GM12891 (cell line): ENCODE data around the gene NHS.

Source experiments
- POLR2A ChIP-seq: IDR thresholded peaks from 2 replicates; pipeline ENCODE4 v1.6.1; 2011; ENCODE audit warnings: low read depth, low read length, control low read depth
- POLR2AphosphoS5 ChIP-seq: IDR thresholded peaks from 2 replicates; pipeline ENCODE4 v1.6.1; 2011; ENCODE audit warnings: low read depth, low read length, control low read depth
- SPI1 ChIP-seq: IDR thresholded peaks from 2 replicates; pipeline ENCODE4 v1.6.1; 2011; ENCODE audit warnings: low read depth, low read length, control low read depth
- TAF1 ChIP-seq: IDR thresholded peaks from 2 replicates; pipeline ENCODE4 v1.6.1; 2011; ENCODE audit warnings: low read depth, low read length, control low read depth

DNA sequence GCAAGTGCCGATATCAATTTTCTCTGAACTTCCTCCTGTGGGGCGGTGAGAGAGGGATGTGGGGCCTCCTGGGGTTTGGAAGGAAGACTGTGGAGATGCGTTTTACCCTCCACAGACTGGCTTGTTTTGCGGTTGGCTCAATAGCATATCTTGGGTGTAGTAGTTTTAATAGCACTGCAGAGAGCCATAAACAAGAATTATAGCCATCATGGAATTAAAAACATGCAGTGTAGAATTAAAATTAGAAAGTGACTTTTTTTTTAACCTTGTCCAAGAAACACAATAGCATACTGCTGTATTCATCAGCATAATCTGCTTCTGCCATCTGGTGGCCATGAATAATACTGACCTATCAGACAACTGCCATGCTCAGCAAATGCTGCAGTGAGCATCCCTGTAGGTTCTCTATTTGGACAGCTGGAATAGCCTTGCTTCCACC lies 315.0 kb downstream of the NHS start:
- TF ChIP-seq POLR2A (no peak), POLR2AphosphoS5 (no peak), TAF1 (no peak), SPI1 (no peak)
